IPS DF 6.9 (cell line): ENCODE data around the gene DUSP7.

Experiments
- DNase-seq: peaks from one replicate; pipeline ENCODE4 v3.0.0-alpha.2; 2013; ENCODE audit warnings: low read depth, low spot score
- H3K27ac ChIP-seq: one replicate; pipeline ENCODE4 v1.5.1; 2013; ENCODE audit warnings: low read length, control low read depth
- H3K27me3 ChIP-seq: 2 replicates; pipeline ENCODE4 v1.6.1; 2013; ENCODE audit warnings: mild to moderate bottlenecking, low read length; ENCODE audit not compliant: control insufficient read depth, insufficient read depth
- H3K36me3 ChIP-seq: 2 replicates; pipeline ENCODE4 v1.6.1; 2013; ENCODE audit warnings: low read length; ENCODE audit not compliant: control insufficient read depth, insufficient read depth
- H3K4me1 ChIP-seq: 2 replicates; pipeline ENCODE4 v1.6.1; 2013; ENCODE audit warnings: low read length; ENCODE audit not compliant: control insufficient read depth, insufficient read depth
- H3K4me3 ChIP-seq: 2 replicates; pipeline ENCODE4 v1.5.1; 2013; ENCODE audit warnings: mild to moderate bottlenecking, low read length
- H3K9me3 ChIP-seq: 2 replicates; pipeline ENCODE4 v1.6.1; 2013; ENCODE audit warnings: low read length, inconsistent platforms; ENCODE audit not compliant: control insufficient read depth, insufficient read depth
- WGBS: extraction: QIAGEN DNeasy Blood & Tissue Kit; methylation state at CpG from one replicate; pipeline ENCODE4 v1.1.7; 2013; ENCODE audit warnings: mixed read lengths, missing lambda C conversion rate; ENCODE audit not compliant: insufficient read length, insufficient coverage; 5-methylcytosine and 5-hydroxymethylcytosine counted together

Gene DUSP7

DNA sequence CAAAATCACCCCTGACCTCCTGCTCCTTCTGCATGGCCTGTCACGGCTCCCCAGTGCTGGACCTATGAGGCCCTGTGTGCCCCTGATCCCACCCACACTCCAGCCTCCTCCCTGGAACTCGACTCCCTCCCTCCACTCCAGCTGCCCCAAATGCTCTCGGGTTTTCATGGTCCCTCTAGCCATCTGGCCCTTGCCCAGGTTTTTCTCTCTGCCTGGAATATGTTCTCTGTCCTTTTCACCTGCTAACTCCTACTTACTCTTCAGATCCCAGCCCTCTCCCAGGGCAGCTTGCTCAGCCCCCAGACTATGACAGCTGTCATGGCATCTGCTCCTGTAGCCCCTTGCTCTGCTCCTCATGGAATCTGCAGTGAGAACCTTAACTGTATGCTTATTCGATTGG, 30.3 kb downstream of the DUSP7 start:
- WGBS, result no CpG with 5 or more reads among the region's 4 CpGs
- DNase-seq, result no peak
- Histone ChIP-seq H3K27ac (no peak overlapping the region), H3K9me3 (no peaks in the 10 kb centered on the region), H3K27me3 (no peaks in the 10 kb centered on the region), H3K36me3 (no peaks in the 10 kb centered on the region), H3K4me3 (no peak overlapping the region), H3K4me1 (no peaks in the 10 kb centered on the region)

DNA sequence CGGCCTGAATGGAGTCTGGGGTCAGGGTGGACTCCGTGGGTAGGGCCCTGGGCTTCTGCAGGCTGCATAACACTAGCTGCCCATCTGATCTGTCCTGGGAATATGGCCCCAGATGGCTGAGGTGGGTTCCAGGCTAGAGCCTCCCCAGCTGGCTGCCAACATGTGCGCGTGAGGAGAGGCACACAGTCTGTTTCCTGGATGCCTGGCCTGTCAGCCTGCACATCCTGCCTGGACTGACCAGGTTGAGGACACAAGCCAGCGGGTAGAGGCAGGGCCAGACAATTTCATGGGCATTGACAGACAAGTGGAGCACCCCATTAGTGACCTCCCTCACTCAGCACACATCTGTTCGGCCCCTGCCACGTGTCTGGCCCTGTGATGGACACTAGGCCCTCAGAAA, 30.9 kb downstream of the DUSP7 start:
- no peaks in the 10 kb centered on the region for H3K9me3 ChIP-seq
- no peak for DNase-seq
- WGBS, result no CpG with 5 or more reads among the region's 7 CpGs
- no peaks in the 10 kb centered on the region for H3K4me1 ChIP-seq
- H3K36me3 ChIP-seq, result no peaks in the 10 kb centered on the region
- no peak overlapping the region for H3K4me3 ChIP-seq
- H3K27me3 ChIP-seq, result no peaks in the 10 kb centered on the region
- H3K27ac ChIP-seq, result no peak overlapping the region

DNA sequence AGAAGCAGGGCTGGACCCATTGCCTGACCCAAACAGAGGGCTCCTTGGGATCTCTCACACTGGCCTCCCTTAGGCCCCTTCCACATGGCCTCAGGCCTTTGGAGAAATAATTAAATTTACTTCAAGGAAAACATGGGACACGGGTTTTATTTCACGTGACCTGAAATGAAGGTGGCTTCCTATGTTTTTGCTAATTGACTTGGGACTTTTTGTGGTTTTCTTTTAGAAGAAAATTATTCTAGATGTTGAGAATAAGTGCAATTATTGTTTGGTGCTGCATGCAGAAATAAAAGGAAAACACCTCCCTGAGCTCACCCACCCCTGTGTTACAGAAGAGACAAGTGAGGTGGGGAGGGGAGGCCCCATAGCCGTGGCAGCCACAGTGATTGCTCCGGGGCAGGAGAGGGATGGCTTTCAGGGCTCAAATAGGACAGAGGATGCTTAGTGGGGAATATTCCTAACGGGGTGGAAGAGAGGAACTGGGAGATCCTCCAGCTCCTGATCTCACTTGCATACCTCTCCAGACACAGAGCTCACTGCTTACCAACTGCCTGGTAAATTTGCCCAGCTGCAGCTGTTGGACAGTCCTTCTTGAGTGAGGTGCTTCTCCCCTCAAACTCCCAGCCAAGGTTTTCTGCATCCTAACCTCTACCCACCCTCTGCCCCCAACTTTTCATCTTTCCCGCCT, 31.5 kb downstream of the DUSP7 start:
- no peak for DNase-seq
- no peaks in the 10 kb centered on the region for H3K4me1 ChIP-seq
- H3K9me3 ChIP-seq, result no peaks in the 10 kb centered on the region
- no peak overlapping the region for H3K4me3 ChIP-seq
- H3K27ac ChIP-seq, result no peak overlapping the region
- H3K27me3 ChIP-seq, result no peaks in the 10 kb centered on the region
- H3K36me3 ChIP-seq, result no peaks in the 10 kb centered on the region
- no CpG with 5 or more reads among the region's 6 CpGs for WGBS

DNA sequence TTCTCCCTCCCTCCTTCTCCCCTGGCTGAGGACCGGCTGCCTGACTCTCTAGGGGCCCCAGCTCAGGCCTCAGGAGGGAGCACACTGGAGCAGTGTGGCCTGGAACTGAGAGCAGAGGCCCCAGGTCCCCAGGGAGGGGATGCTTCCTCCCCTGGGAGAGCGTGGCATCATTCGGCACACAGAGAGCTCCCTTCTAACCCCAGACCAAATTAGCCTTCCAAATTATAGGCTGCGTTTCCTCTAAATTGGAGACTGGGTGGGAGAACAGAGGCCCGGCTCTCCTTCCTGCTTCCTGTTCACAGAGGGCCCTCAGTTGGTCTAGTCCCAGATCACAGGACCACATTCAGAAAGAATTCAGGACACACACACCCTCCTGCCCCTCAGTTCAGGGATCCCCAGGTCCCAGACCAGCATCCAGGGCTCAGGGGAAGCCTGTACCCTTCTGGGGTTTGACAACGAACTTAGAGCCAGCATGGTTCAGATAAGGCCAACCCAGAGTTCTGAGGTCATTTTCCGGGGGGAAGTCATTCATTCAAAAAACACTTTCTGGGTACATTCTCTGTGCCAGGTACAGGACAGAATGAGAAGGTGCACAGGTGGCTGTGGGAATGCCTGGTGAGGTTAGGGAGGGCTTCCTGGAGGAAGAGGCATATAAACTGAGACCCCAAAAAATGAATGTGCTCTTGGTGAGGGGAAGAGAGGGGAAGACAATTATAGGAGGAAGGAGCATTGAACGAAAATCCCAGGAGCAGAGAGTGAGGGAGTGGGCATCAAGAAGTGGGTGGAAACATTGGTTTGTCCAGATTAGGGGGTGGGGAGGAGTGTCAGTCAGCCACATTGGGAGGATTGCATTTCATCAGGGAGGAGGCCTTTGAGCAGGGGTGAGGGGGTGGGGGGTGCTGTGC, 32.3 kb downstream of the DUSP7 start:
- H3K4me1 ChIP-seq, result no peaks in the 10 kb centered on the region
- H3K27me3 ChIP-seq, result no peaks in the 10 kb centered on the region
- no peak overlapping the region for H3K27ac ChIP-seq
- no peak overlapping the region for H3K4me3 ChIP-seq
- H3K36me3 ChIP-seq, result no peaks in the 10 kb centered on the region
- WGBS, result no CpG with 5 or more reads among the region's 8 CpGs
- no peak for DNase-seq
- no peaks in the 10 kb centered on the region for H3K9me3 ChIP-seq

DNA sequence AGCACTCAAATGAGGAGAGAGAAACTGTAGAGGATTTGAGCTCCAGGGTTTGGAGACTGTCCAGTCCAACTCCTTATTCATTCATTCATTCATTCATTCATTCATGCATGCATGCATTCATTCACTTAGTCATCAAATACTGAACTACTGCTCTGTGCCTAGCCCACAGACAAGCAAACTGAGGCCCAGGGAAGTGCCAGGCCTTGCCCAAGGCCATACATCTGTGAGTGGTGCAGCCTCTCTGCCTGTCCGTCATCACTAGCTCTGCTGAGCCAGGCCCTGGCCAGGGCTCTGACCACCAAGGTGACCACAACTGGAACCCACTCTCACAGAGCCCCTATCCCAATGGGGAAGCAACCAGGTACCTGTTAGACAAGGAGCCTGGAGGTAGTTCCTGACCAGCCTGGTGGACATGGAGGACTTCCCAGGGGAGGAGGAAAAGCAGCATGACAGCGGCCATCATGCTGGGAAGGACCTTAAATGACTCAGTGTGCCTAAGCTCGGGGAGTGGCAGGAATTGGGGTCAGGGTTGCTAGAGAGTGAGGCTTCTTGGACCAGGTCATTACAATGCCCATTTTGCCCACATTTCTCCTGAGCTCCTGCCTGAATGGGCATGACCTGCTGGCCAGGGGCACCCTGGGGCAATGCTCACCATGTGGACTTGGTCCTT, 33.1 kb downstream of the DUSP7 start:
- H3K27ac ChIP-seq, result no peak overlapping the region
- no peak for DNase-seq
- no peaks in the 10 kb centered on the region for H3K9me3 ChIP-seq
- H3K4me3 ChIP-seq, result no peak overlapping the region
- H3K27me3 ChIP-seq, result no peaks in the 10 kb centered on the region
- H3K4me1 ChIP-seq, result no peaks in the 10 kb centered on the region
- no peaks in the 10 kb centered on the region for H3K36me3 ChIP-seq
- no CpG with 5 or more reads among the region's 3 CpGs for WGBS

DNA sequence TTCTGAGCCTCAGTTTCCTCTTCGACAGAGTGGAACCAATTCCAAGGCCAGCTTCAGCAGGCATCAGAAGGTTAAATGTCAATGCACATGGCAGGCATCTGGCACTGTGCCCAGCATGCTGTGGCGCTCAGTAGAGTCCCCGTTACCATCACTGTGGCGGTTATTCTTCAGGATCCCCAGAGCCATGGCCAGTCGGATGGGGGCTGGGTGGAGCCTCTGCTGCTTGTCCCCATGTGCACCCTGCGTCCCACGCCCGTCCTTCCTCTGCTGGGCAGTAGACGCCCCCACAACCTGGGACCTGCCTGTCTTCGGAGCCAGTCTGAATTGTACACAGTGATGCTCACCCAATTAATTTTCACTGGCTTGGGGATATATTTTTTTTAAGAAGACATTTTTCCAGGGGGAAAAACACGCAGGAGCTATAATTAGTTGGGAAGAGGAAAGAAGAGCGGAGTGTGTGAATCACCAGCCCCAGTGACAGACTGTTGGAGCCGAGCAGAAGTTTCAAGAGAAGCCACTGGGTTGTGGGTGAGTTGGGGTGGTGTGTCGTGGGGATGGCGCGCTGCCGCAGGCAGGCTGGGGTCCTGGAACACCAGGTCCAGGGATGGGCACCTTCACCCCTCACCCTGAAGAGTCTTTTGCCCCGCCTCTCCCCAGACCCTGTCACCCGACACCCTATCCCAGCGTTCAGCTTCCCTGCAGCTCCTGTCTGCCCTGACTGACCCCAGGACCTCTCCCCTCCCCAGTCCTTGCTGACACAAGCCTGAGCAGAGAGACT, 33.9 kb downstream of the DUSP7 start:
- no CpG with 5 or more reads among the region's 20 CpGs for WGBS
- Histone ChIP-seq H3K9me3 (no peaks in the 10 kb centered on the region), H3K4me1 (no peaks in the 10 kb centered on the region), H3K27ac (no peak overlapping the region), H3K4me3 (no peak overlapping the region), H3K27me3 (no peaks in the 10 kb centered on the region), H3K36me3 (no peaks in the 10 kb centered on the region)
- no peak for DNase-seq

DNA sequence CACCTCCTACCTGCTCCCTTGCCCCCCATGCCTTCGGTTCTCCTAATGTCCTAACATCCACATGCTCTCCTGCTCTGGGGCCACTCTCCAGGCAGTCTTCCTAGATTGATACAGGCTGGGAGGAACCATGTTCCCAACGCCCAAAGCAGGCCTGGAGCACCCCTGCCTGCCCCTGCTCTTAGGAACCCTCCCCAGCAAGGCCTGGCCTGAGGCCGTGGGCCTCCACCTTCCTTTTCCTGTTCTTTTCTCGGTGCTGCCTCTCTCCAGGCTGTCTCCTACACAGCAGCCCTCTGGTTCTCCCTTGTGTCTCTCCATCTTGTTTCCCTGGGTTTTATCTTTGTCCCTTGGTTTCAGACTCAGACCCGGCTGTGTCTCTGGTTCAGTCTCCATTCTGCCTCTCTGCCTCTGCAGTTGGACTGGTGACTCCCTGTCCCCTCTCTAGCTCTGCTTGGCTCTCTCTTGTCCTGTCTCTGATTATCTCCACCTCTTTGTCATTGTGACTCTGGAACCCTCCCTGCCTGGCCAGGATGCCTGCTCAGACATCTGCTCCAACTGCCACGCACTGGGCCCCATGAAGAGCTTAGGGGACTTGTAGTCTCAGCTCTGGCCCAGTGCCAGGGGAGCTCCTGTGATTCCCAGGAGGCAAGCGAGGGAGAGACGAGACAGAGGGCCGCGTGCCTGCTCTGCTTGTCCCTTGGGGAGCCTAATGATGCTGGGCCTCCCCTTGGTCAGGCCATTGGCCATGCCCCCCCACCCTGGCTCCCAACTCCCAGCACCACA, 34.7 kb downstream of the DUSP7 start:
- DNase-seq, result no peak
- Histone ChIP-seq H3K4me1 (no peaks in the 10 kb centered on the region), H3K27ac (no peak overlapping the region)

DNA sequence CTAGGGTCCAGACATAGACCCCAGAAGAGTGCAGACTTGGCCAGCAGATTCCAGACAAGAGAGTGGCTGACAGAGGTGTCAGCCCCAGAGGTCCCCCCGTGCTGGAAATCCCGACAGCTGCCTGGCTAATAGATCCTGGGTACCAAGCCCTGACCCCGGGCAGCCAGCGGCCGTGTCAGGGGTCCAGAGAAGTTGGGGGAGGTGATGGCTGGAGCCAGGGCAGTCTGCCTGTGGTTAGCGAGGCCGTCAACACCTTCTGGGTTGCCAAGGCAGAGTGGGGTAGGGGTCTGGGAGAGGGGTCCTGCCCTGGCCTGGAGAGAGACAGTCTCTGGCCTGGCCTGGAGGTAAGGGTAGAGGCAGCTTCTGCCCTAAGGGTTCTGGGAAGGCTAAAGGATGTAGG, 35.6 kb downstream of the DUSP7 start:
- Histone ChIP-seq H3K27ac (no peak overlapping the region), H3K4me3 (no peak overlapping the region), H3K4me1 (no peaks in the 10 kb centered on the region), H3K27me3 (no peaks in the 10 kb centered on the region), H3K9me3 (no peaks in the 10 kb centered on the region), H3K36me3 (no peaks in the 10 kb centered on the region)
- no peak for DNase-seq
- WGBS, result no CpG with 5 or more reads among the region's 7 CpGs

More for the DNA sequence above, 34.7 kb downstream of the DUSP7 start:
- Histone ChIP-seq H3K4me3 (no peak overlapping the region), H3K36me3 (no peaks in the 10 kb centered on the region), H3K9me3 (no peaks in the 10 kb centered on the region), H3K27me3 (no peaks in the 10 kb centered on the region)
- WGBS, result no CpG with 5 or more reads among the region's 10 CpGs

DNA sequence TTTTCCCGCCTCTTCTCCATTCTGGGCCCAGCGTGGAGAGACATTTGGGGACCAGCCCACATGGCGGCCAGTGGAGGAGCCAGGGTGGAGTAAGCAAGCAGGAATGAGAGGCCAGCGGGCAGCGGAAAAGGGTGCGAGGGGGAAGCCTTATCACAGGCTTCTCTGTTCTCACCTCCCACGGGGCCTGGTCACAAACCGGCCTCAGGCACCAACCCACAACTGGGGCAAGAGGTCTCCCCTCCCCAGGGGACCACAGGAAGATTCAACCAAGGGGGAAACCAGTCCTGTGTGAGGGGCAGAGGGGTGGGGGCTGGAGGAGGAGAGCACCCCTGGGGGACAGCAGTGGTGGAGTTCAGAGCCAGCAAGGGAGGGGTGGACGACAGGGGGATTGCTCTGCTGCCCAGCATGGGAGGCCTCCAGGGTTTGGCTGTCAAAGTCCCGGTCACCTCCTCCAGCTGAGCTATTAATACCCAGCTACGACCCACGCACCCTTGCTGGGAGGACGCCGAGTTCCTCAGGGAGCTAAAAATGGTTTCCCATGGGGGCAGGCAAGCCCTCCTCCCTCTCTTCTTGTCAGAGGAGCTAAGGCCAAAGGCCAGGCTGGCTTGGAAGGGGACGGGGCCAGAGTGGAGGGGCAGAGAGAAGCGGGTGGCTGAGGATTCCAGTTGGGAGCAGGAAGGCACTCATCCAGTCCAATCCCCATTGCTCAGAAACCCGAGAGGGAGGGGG, 36.9 kb downstream of the DUSP7 start:
- no peaks in the 10 kb centered on the region for H3K4me1 ChIP-seq
- WGBS, result no CpG with 5 or more reads among the region's 17 CpGs
- H3K27ac ChIP-seq, result no peak overlapping the region
- no peaks in the 10 kb centered on the region for H3K27me3 ChIP-seq
- no peaks in the 10 kb centered on the region for H3K36me3 ChIP-seq
- no peak overlapping the region for H3K4me3 ChIP-seq
- no peak for DNase-seq
- no peaks in the 10 kb centered on the region for H3K9me3 ChIP-seq
